DND-41 (cell line): ENCODE results near the gene ZNF888.

Experiments used
- CTCF ChIP-seq: IDR thresholded peaks from 2 replicates; pipeline ENCODE4 v1.5.1; 2012; ENCODE audit warnings: borderline replicate concordance, low read length, moderate library complexity, mild to moderate bottlenecking; ENCODE audit not compliant: poor library complexity, severe bottlenecking; ENCODE audit errors: extremely low read depth
- EZH2 ChIP-seq: IDR thresholded peaks from 3 replicates; pipeline ENCODE4 v1.6.1; 2012; ENCODE audit warnings: borderline replicate concordance, low read depth, mild to moderate bottlenecking, moderate library complexity, low read length, inconsistent platforms; ENCODE audit not compliant: severe bottlenecking

- TF ChIP-seq CTCF = no peak
- no peak for TF ChIP-seq EZH2
These were observed 21.4 kb downstream of the ZNF888 start for GRCh38 chr19:52901842-52902241.
